ENCODE data around the gene TRIM59.
A peak's percentile ranks its signal among the peaks of the same experiment; 100 is the strongest.

The TRIM59 gene

GRCh38 chr3:160449636-160450598, at the start of gene TRIM59:
TSS of gene TRIM59 (minus strand) at chr3:160449786. CDS start at chr3:160439183, 10,603 bp downstream.
- peak; percentile 95 for DNase-seq

GRCh38 chr3:160498202-160498601, 48.6 kb upstream of the TRIM59 start:
- DNase-seq: no peak

- DNase-seq: no peak
Observed at GRCh38 chr3:160490166-160490565, 40.6 kb upstream of the TRIM59 start.

GRCh38 chr3:160486459-160486869, 36.9 kb upstream of the TRIM59 start:
- peak; percentile 48 for DNase-seq

- no peak for DNase-seq
Observed at GRCh38 chr3:160482796-160483195, 33.2 kb upstream of the TRIM59 start.

GRCh38 chr3:160481856-160482255, 32.3 kb upstream of the TRIM59 start:
- no peak for DNase-seq

- DNase-seq: no peak
Observed at GRCh38 chr3:160480931-160481330, 31.3 kb upstream of the TRIM59 start.

- DNase-seq: no peak
Observed at GRCh38 chr3:160479376-160479775, 29.8 kb upstream of the TRIM59 start.

- peak; percentile 35 for DNase-seq
Observed at GRCh38 chr3:160478338-160478737, 28.8 kb upstream of the TRIM59 start.

GRCh38 chr3:160477750-160478149, 28.2 kb upstream of the TRIM59 start:
- no peak for DNase-seq

- no peak for DNase-seq
Observed at GRCh38 chr3:160475884-160476283, 26.3 kb upstream of the TRIM59 start.

GRCh38 chr3:160475153-160475552, 25.6 kb upstream of the TRIM59 start:
- DNase-seq: no peak

- no peak for DNase-seq
Observed at GRCh38 chr3:160474416-160474838, 24.8 kb upstream of the TRIM59 start.

GRCh38 chr3:160473978-160474377, 24.4 kb upstream of the TRIM59 start:
- DNase-seq: no peak

GRCh38 chr3:160473221-160473620, 23.6 kb upstream of the TRIM59 start:
- DNase-seq: no peak

GRCh38 chr3:160472344-160472743, 22.8 kb upstream of the TRIM59 start:
- no peak for DNase-seq

GRCh38 chr3:160471892-160472291, 22.3 kb upstream of the TRIM59 start:
- DNase-seq: no peak

- DNase-seq: no peak
Observed at GRCh38 chr3:160470181-160470580, 20.6 kb upstream of the TRIM59 start.

GRCh38 chr3:160464971-160465370, 15.4 kb upstream of the TRIM59 start:
- DNase-seq: no peak

GRCh38 chr3:160464321-160464720, 14.7 kb upstream of the TRIM59 start:
- no peak for DNase-seq

GRCh38 chr3:160460033-160460432, 10.4 kb upstream of the TRIM59 start:
- DNase-seq: no peak

- DNase-seq: no peak
Observed at GRCh38 chr3:160459450-160459970, 9.9 kb upstream of the TRIM59 start.

GRCh38 chr3:160458151-160458550, 8.6 kb upstream of the TRIM59 start:
- DNase-seq: no peak

- DNase-seq: no peak
Observed at GRCh38 chr3:160455846-160456245, 6.3 kb upstream of the TRIM59 start.

All from MV-4-11 (cell line).